HCT116 (cell line): ENCODE data around the gene COPS7B. TPM values are rescaled to one million over a fixed set of nuclear protein-coding genes. Genes with fewer than 3 reads are reported as not detected.

Experiments
- ATAC-seq: fragments of 200-7000 bp; cut with Tn5 transposase; 2 replicates; pipeline ENCODE4 v1.9.1; 2020; ENCODE audit warnings: mild to moderate bottlenecking, moderate library complexity
- Bru-seq: library from RNA; stranded (reverse); fragments of 400-500 nt; gene quantifications from one replicate; lab custom pipeline; 2021; lab: Mats Ljungman, UMichigan
- BruChase-seq, 2 experiments: library from RNA; stranded (reverse); fragments of 400-500 nt; gene quantifications; one replicate each; lab custom pipeline; 2021; lab: Mats Ljungman, UMichigan
- BruUV-seq: library from RNA; stranded (reverse); fragments of 400-500 nt; replicated peaks from 2 replicates; lab custom pipeline; 2021; lab: Mats Ljungman, UMichigan
- CTCF ChIA-PET: fragments of 300-600 bp; sonication (Branson Sonifier 250); formaldehyde crosslinking; loops from one replicate; lab custom pipeline; 2021; ENCODE audit warnings: antibody characterized with exemption; lab: Charles Lee
- POLR2A ChIA-PET: fragments of 300-600, 350-600 bp; sonication (Branson Sonifier 250); formaldehyde crosslinking; loops from one replicate; lab custom pipeline; 2021; ENCODE audit warnings: antibody characterized with exemption; lab: Charles Lee
- RAD21 ChIA-PET, 2 experiments: fragments of 300-600 bp; sonication (Branson Sonifier 250); formaldehyde crosslinking; loops; one replicate each; lab custom pipeline; 2023; ENCODE audit warnings: low total read pairs in 2 of 2; ENCODE audit not compliant: uncharacterized antibody in 2 of 2, unreplicated experiment in 2 of 2, low non-redundant PET in 1 of 2; lab: Charles Lee
- DNase-seq: peaks from one replicate; pipeline ENCODE4 v3.0.0-alpha.2; 2010; ENCODE audit warnings: low read depth, low spot score
- H2AFZ ChIP-seq: fragments of 200-600 bp; shearing (Covaris generic), sonication (generic); 2 replicates; pipeline ENCODE4 v1.6.1; 2017; ENCODE audit warnings: low read depth, mixed run types, mixed read lengths, antibody characterized with exemption, low read length; ENCODE audit not compliant: poor library complexity, severe bottlenecking
- H3K27ac ChIP-seq: 2 replicates; pipeline ENCODE4 v1.5.1; 2012; ENCODE audit warnings: low read depth, low read length
- H3K27me3 ChIP-seq: fragments of 200-600 bp; sonication (generic); 2 replicates; pipeline ENCODE4 v1.6.1; 2016; ENCODE audit warnings: mixed run types, low read length, mixed read lengths; ENCODE audit not compliant: insufficient read depth
- H3K36me3 ChIP-seq, 2 experiments: fragments of 200-500 bp in 1 of 2; fragments of 200-600 bp in 1 of 2; sonication (Bioruptor generic) in 1 of 2; sonication (generic) in 1 of 2; 2 replicates each; pipeline versions ENCODE4 v1.5.1 to v1.6.1; 2014 to 2016; ENCODE audit warnings: low read length in 2 of 2, inconsistent platforms in 1 of 2, mixed read lengths in 1 of 2, mixed run types in 1 of 2; ENCODE audit not compliant: insufficient read depth in 2 of 2, control insufficient read depth in 1 of 2
- H3K4me1 ChIP-seq, 2 experiments: fragments of 200-600 bp in 1 of 2; sonication (generic) in 1 of 2; 2 replicates each; pipeline versions ENCODE4 v1.5.1 to v1.6.1; 2012 to 2017; ENCODE audit warnings: low read length in 2 of 2, inconsistent platforms in 1 of 2, mild to moderate bottlenecking in 1 of 2, mixed read lengths in 1 of 2, mixed run types in 1 of 2, moderate library complexity in 1 of 2; ENCODE audit not compliant: insufficient read depth in 2 of 2, control insufficient read depth in 1 of 2
- H3K4me2 ChIP-seq: fragments of 200-600 bp; sonication (generic); 2 replicates; pipeline ENCODE4 v1.6.1; 2017; ENCODE audit warnings: mixed run types, low read length, mixed read lengths
- H3K4me3 ChIP-seq, 2 experiments: fragments of 200-600 bp in 1 of 2; sonication (generic) in 1 of 2; replicated peaks in 1 of 2; 2 replicates each; pipeline ENCODE4 v1.5.1; 2011 to 2016; ENCODE audit warnings: low read length in 2 of 2, control low read depth in 1 of 2, low read depth in 1 of 2, mild to moderate bottlenecking in 1 of 2, mixed read lengths in 1 of 2, mixed run types in 1 of 2
- H3K79me2 ChIP-seq: fragments of 200-600 bp; sonication (generic); 2 replicates; pipeline ENCODE4 v1.6.1; 2017; ENCODE audit warnings: mild to moderate bottlenecking, mixed run types, low read length, moderate library complexity, mixed read lengths; ENCODE audit not compliant: insufficient read depth
- H3K9ac ChIP-seq: fragments of 200-600 bp; sonication (generic); 2 replicates; pipeline ENCODE4 v1.6.1; 2016; ENCODE audit warnings: low read length, mixed read lengths
- H3K9me2 ChIP-seq: fragments of 200-600 bp; sonication (generic), shearing (Covaris generic); 2 replicates; pipeline ENCODE4 v1.6.1; 2017; ENCODE audit warnings: mixed run types, mild to moderate bottlenecking, moderate library complexity; ENCODE audit not compliant: insufficient read depth
- H3K9me3 ChIP-seq, 2 experiments: fragments of 200-500 bp in 1 of 2; fragments of 200-600 bp in 1 of 2; sonication (Bioruptor generic) in 1 of 2; sonication (generic) in 1 of 2; 2 replicates each; pipeline ENCODE4 v1.6.1; 2014 to 2017; ENCODE audit warnings: low read length in 2 of 2, mixed read lengths in 2 of 2, inconsistent platforms in 1 of 2, low read depth in 1 of 2, mild to moderate bottlenecking in 1 of 2, mixed run types in 1 of 2, moderate library complexity in 1 of 2; ENCODE audit not compliant: control insufficient read depth in 1 of 2, insufficient read depth in 1 of 2
- H4K20me1 ChIP-seq: fragments of 200-600 bp; sonication (generic), shearing (Covaris generic); 2 replicates; pipeline ENCODE4 v1.6.1; 2017; ENCODE audit warnings: mixed run types, mild to moderate bottlenecking, moderate library complexity; ENCODE audit not compliant: insufficient read depth
- ATF3 ChIP-seq: IDR thresholded peaks from 2 replicates; pipeline ENCODE4 v1.6.1; 2012
- CBX3 ChIP-seq: IDR thresholded peaks from 2 replicates; pipeline ENCODE4 v1.6.1; 2012; ENCODE audit warnings: low read depth
- CEBPB ChIP-seq: IDR thresholded peaks from 2 replicates; pipeline ENCODE4 v1.6.1; 2012; ENCODE audit warnings: low read depth
- EGR1 ChIP-seq: IDR thresholded peaks from 2 replicates; pipeline ENCODE4 v1.6.1; 2012; ENCODE audit warnings: low read depth
- ELF1 ChIP-seq: IDR thresholded peaks from 2 replicates; pipeline ENCODE4 v1.6.1; 2012; ENCODE audit warnings: low read depth, borderline replicate concordance
- EZH2 ChIP-seq: fragments of 200-600 bp; sonication (generic); IDR thresholded peaks from 2 replicates; pipeline ENCODE4 v1.6.1; 2017; ENCODE audit warnings: antibody characterized with exemption, mixed run types
- EZH2phosphoT487 ChIP-seq: fragments of 200-600 bp; IDR thresholded peaks from 2 replicates; pipeline ENCODE4 v1.6.1; 2018; ENCODE audit warnings: antibody characterized with exemption, borderline replicate concordance
- FOSL1 ChIP-seq: IDR thresholded peaks from 2 replicates; pipeline ENCODE4 v1.6.1; 2012; ENCODE audit warnings: low read depth
- JUND ChIP-seq: IDR thresholded peaks from 2 replicates; pipeline ENCODE4 v1.6.1; 2012
- MAX ChIP-seq: IDR thresholded peaks from 2 replicates; pipeline ENCODE4 v1.6.1; 2012
- POLR2A ChIP-seq: IDR thresholded peaks from 2 replicates; pipeline ENCODE4 v1.7.0; 2011; ENCODE audit warnings: borderline replicate concordance; ENCODE audit not compliant: insufficient read depth, insufficient read length; ENCODE audit errors: extremely low read depth
- POLR2AphosphoS5 ChIP-seq: IDR thresholded peaks from 2 replicates; pipeline ENCODE4 v1.6.1; 2011; ENCODE audit warnings: mild to moderate bottlenecking, low read depth, low read length, moderate library complexity
- RAD21 ChIP-seq: IDR thresholded peaks from 2 replicates; pipeline ENCODE4 v1.6.1; 2012; ENCODE audit warnings: low read depth, mild to moderate bottlenecking
- REST ChIP-seq: IDR thresholded peaks from 2 replicates; pipeline ENCODE4 v1.6.1; 2012; ENCODE audit warnings: low read depth
- SIN3A ChIP-seq: IDR thresholded peaks from 2 replicates; pipeline ENCODE4 v1.6.1; 2012; ENCODE audit warnings: low read depth
- SRF ChIP-seq: IDR thresholded peaks from 2 replicates; pipeline ENCODE4 v1.6.1; 2012; ENCODE audit warnings: low read depth
- TCF7L2 ChIP-seq: IDR thresholded peaks from 2 replicates; pipeline ENCODE4 v1.7.0; 2011; ENCODE audit warnings: borderline replicate concordance, inconsistent platforms; ENCODE audit not compliant: insufficient read depth, insufficient read length; ENCODE audit errors: extremely low read depth
- YY1 ChIP-seq: IDR thresholded peaks from 2 replicates; pipeline ENCODE4 v1.6.1; 2011; ENCODE audit warnings: low read length, low read depth, moderate library complexity, mild to moderate bottlenecking; ENCODE audit not compliant: insufficient replicate concordance; ENCODE audit errors: extremely low read depth
- ZBTB33 ChIP-seq: IDR thresholded peaks from 2 replicates; pipeline ENCODE4 v1.6.1; 2011; ENCODE audit warnings: mild to moderate bottlenecking, low read length, moderate library complexity; ENCODE audit not compliant: insufficient replicate concordance; ENCODE audit errors: extremely low read depth
- ZFX ChIP-seq: fragments of 450-650 bp; IDR thresholded peaks from 2 replicates; pipeline ENCODE4 v1.6.1; 2017
- intact Hi-C: fragments of 100-400 bp; cut with micrococcal nuclease; formaldehyde crosslinking; loops from 2 replicates; pipeline ENCODE4 v1.10.0; 2022
- long read RNA-seq: library from polyadenylated mRNA; unstranded; transcript quantifications from one replicate; pipeline ENCODE4 v2.0.0, GENCODE V29; 2021; ENCODE audit not compliant: unreplicated experiment
- polyA plus RNA-seq: library from polyadenylated mRNA; unstranded; fragments of >200 nt; gene quantifications from 2 replicates; pipeline ENCODE4 v1.2.1, GENCODE V29; 2012; ENCODE audit warnings: missing spikeins
- total RNA-seq: library from RNA; stranded (reverse); gene quantifications from one replicate; pipeline ENCODE4 v1.2.1, GENCODE V29; 2021; ENCODE audit not compliant: unreplicated experiment

The COPS7B gene
- total RNA-seq (52.9 TPM), Bru-seq, nascent RNA (percentile 81 among the genes with signal in this experiment), BruChase-seq, experiment 1, labeled RNA remaining after a 6-hour chase (percentile 82 among the genes with signal in this experiment), BruChase-seq, experiment 2, labeled RNA remaining after a 2-hour chase (percentile 86 among the genes with signal in this experiment)
- polyA plus RNA-seq: 30.9 and 37.5 TPM in 2 replicates
- long read RNA-seq, transcript COPS7B-201 (7 exons, 2,544 nt): major isoform, 35 of 60 reads
- long read RNA-seq, partial matches to known transcripts: 1 of 60 reads
- long read RNA-seq, other reads (novel, unspliced or antisense): 16 of 60 reads

GRCh38 chr2:231786177-231786916 lies at the start of gene COPS7B:
Gene COPS7B (plus strand): TSS chr2:231786445. CDS start chr2:231788571, 2,126 bp downstream.
- ChIA-PET POLR2A (no interaction called here), RAD21 (no interaction called here), CTCF (no interaction called here)
- no peaks in the 10 kb centered on the region for H3K9me2 ChIP-seq
- ATAC-seq (peak; percentile 78), DNase-seq (peak; percentile 68)
- no TSS peak for BruUV-seq
- H3K9ac ChIP-seq: peak within 1 kb of the TSS; percentile 65
- H3K27ac ChIP-seq: peak within 1 kb of the TSS; percentile 83
- H3K9me3 ChIP-seq: no peaks in the 10 kb centered on the region
- H3K4me1 ChIP-seq: peaks cover 11 to 23% of the 10 kb centered on the region in 2 experiments
- H3K79me2 ChIP-seq: peaks cover 57% of the 10 kb centered on the region
- peak within 1 kb of the TSS; percentile 87 to 95 for H3K4me3 ChIP-seq
- no peaks in the 10 kb centered on the region for H4K20me1 ChIP-seq
- intact Hi-C loops: loop anchor here (5.0 kb wide), 2 partner anchors 109 to 174 kb away; no protein-coding TSS in a partner anchor
- H3K36me3 ChIP-seq: peaks cover 4 to 19% of the 10 kb centered on the region in 2 experiments; a peak in 3 of 4 replicates
- H3K4me2 ChIP-seq: peak within 1 kb of the TSS; percentile 84
- no peaks in the 10 kb centered on the region for H3K27me3 ChIP-seq
- peak within 1 kb of the TSS; percentile 3 for H2AFZ ChIP-seq
- TF ChIP-seq SRF (peak; percentile 81), EZH2 (no peak), RAD21 (peak; percentile 42; the same call in 1 of the 2 replicates), SIN3A (peak; percentile 70; the same call in 1 of the 2 replicates), ZFX (peak; percentile 81), YY1 (peak; percentile 94), JUND (no peak), CEBPB (no peak), EGR1 (peak; percentile 80), POLR2AphosphoS5 (peak; percentile 66), ZBTB33 (peak; percentile 68), TCF7L2 (peak; percentile 62), ELF1 (no peak; the same call in 1 of the 2 replicates), CBX3 (peak; percentile 92), POLR2A (no peak), EZH2phosphoT487 (no peak), REST (no peak), MAX (peak; percentile 75), ATF3 (no peak), FOSL1 (no peak)
